GM13977 (cell line): Measurements from ENCODE around the gene FMNL3.

ENCODE experiments used
- DNase-seq: peaks from one replicate; pipeline ENCODE4 v3.0.0; 2012; ENCODE audit warnings: low spot score
- in situ Hi-C: fragments of 300-500 bp; cut with MboI; formaldehyde crosslinking; loops from one replicate; pipeline ENCODE4 v1.12.0; 2022; ENCODE audit warnings: low sequenced_read_pairs, low pct_unique_long_range_greater_than_20kb, mixed read lengths, inconsistent platforms; ENCODE audit not compliant: unreplicated experiment
- TF ChIP-seq, protein P1 (sequence below): IDR thresholded peaks from 2 replicates; pipeline ENCODE4 v1.5.1; 2012; ENCODE audit warnings: mild to moderate bottlenecking, control low read depth; ENCODE audit not compliant: insufficient read depth; ENCODE audit errors: extremely low read depth, missing control alignments

FMNL3 gene

DNA sequence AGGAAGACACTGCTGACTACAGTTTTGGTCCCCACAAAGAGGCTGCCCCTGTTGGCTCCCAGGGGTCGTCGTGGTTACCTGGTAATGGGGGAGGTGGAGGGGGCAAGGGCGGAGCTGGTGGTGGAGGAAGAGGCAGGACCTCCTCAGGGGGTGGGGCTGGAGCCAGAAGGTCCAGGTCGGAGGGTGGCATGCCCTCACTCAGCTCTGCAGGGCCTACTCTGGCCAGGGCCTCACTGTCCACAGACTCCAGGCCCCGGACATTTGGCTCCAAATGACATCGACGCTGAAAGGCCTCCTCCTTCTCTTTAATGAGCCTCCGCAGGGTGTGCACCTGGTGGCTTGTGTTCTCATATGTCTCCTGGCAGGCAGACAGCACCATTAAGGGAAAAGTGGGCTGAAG, 55.4 kb downstream of the FMNL3 start:
- in situ Hi-C loops: loop anchor here (5.0 kb wide), 1 partner anchor 50 kb away; no protein-coding TSS in a partner anchor
- TF ChIP-seq, protein P1, sequence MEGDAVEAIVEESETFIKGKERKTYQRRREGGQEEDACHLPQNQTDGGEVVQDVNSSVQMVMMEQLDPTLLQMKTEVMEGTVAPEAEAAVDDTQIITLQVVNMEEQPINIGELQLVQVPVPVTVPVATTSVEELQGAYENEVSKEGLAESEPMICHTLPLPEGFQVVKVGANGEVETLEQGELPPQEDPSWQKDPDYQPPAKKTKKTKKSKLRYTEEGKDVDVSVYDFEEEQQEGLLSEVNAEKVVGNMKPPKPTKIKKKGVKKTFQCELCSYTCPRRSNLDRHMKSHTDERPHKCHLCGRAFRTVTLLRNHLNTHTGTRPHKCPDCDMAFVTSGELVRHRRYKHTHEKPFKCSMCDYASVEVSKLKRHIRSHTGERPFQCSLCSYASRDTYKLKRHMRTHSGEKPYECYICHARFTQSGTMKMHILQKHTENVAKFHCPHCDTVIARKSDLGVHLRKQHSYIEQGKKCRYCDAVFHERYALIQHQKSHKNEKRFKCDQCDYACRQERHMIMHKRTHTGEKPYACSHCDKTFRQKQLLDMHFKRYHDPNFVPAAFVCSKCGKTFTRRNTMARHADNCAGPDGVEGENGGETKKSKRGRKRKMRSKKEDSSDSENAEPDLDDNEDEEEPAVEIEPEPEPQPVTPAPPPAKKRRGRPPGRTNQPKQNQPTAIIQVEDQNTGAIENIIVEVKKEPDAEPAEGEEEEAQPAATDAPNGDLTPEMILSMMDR: no peak
- DNase-seq: no peak

GRCh38 chr12:49649892-49650291, 57.3 kb downstream of the FMNL3 start:
- in situ Hi-C loops: loop anchor here (5.0 kb wide), 1 partner anchor 52 kb away; no protein-coding TSS in a partner anchor
- TF ChIP-seq, protein P1: no peak
- no peak for DNase-seq

GRCh38 chr12:49649445-49649844, 57.8 kb downstream of the FMNL3 start:
- TF ChIP-seq, protein P1: no peak
- in situ Hi-C loops: no loop called here
- DNase-seq: no peak

DNA sequence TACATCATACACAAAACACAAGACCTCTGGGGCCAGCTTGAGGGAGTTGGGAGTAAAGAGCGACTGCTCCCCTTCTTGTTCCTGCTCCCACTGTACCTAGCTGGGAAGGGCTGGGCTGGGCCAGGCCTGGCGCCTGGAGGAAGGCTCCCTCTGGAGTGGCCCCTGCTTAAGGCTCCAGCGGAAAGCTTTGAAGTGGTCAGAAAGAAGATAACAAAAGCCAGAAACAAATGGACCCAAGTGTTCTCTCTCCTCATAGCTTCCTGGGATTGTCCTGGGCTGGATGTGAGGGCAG, 58.5 kb downstream of the FMNL3 start:
- no peak for DNase-seq
- in situ Hi-C loops: no loop called here
- TF ChIP-seq, protein P1: no peak

DNA sequence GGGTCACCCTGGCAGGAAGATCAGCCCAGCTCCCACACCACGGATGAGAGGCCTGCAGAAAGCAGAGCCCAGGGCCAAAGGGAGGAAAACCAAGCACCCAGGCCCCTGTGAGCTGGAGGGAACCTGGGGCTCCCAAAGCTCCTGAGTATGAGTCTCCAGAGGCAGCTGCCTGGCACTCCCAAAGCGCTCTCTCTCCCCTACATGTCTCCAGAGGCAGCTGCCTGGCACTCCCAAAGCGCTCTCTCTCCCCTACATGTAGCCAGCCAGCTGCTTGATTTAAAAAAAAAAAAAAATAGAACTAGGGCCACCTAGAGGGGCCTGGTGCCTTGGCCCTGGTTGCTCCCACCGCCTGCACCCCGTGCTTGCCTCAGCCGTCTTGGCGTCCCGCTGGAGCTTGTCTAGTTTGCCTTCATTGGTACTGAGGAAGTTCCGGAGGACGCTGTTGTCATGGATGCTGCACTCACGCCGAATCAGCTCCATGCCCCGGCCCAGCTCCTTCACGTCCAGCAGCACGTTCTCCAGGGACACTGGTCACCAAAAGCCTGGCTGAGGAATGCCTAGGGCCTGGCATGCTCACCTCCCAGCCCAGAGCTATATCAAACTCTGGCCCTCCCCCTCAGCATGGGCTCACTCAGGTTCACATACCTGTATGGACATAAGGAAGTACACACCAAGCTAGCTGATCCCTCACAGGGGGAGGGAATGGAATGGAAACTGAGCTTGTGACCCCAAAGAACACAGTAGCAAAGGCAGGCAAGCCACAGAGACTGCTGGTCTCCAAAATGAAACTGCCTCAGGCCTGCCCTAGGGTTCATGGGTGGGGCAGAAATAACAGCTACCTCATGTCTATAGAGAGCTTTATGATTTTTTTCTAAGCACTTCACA, 59.1 kb downstream of the FMNL3 start:
- in situ Hi-C loops: no loop called here
- no peak for DNase-seq
- TF ChIP-seq, protein P1: no peak

GRCh38 chr12:49646871-49647654, 60.1 kb downstream of the FMNL3 start:
- in situ Hi-C loops: no loop called here
- DNase-seq: no peak
- TF ChIP-seq, protein P1: no peak
